NCI-H2107 (cell line): ENCODE measurements around the gene ENG.
"Not testable (repeated sequence)": the region's sequence is repeated elsewhere in the genome, so short reads cannot be mapped to it uniquely, and the experiment has no call there.

ENCODE experiments used
- DNase-seq: peaks from one replicate; lab custom pipeline; 2025; lab: John Stamatoyannopoulos, UW

Gene ENG

GRCh38 chr9:127878652-127879390 lies 24.4 kb upstream of the ENG start:
- DNase-seq, result no peak

DNA sequence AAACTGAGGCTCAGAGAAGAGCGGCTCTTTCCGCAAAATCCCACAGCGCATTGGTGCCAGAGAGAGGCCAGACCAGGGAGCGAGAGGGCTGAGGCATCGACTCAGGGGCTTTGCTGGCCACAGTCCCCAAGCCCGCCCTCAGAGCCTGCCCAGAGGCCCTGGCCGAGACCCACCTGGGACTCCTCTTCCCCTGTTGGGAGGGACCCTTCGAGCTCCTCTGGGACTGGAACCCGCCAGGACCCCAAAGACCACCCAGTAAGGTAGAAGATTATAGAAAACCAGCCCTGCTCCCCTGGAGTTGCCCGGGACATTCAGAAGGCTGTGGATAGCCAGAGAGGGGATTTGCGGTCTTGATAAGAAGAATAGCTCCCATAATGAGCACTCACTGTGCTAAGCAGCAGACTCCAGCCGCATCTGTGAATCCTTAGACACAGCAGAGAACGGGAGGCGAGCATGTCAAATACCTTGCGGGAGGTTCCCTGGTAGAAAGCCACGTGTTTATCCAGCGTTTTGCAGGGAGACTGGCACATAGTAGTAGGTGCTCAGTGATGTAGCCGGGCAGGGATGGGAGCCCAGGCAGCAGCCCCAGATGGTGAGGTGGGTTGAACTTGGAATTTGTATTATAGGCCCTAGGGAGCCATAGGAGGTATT lies 23.7 kb upstream of the ENG start:
- no peak for DNase-seq

DNA sequence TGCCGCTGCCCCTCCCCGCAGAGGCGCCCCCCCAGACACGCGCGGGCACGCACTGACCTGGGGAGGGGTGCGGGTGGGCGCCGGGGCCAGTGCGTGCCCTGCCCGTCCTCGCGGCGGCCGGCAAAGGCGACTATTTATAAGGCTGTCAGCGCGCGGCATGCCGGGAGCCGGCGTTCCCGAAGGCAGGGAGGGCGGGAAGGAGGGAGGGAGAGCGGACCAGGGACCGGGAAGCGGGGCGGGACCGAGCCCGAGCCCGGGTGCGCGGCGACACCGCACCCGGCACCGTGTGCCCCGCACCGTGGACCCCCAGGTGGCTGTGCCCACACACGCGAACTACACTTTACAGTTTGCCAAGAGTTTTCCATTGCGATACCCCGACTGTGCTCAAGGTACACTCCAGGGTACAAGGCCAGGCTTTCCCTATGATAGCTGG lies 23.1 kb upstream of the ENG start, which contains the start of gene AK1:
Gene AK1, minus strand, starts transcription at position 110 of the 433 bp plus-strand sequence. CDS start 3,058 bp downstream, outside the sequence.
- peak; percentile 50 for DNase-seq

DNA sequence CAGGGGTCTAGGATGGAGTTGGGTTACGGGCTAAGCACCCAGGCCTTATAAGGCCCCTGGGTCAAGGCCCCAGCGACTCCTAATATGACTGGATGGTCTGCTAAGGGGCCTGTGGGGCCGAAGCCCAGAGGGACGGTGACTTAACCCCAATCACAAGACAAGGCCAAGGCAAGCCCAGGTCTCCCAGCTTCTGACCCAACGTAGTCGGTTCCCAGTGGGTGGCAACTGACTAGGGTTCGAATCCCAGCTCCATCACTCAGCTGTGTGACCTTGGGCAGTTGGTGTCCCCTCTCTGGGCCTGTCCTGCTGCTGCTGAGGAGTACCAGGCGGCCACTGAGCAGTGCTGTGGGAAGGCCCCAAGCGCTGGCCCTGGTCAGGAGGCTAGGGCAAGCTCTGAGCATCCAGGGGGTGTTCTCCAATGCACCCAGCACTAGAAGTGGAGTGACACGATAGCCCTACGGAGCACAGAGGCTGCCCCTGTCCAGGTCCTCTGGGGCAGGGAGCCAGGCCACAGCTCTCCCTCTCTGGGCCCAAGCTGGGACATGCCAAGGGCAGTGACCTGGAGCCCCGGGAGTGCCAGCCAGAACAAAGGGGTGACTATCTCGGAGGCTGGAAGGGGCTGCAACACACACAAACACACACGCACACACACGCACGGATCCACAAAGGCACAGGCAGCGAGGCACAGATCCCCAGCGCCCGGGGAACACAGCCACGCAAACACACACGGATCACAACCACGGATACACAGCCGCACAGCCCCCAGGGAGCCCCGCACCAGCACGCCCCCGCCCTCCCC lies 22.5 kb upstream of the ENG start:
- no peak for DNase-seq

GRCh38 chr9:127876026-127876763 lies 21.7 kb upstream of the ENG start:
- no peak for DNase-seq

GRCh38 chr9:127875306-127875966 lies 21.0 kb upstream of the ENG start:
- no peak for DNase-seq

DNA sequence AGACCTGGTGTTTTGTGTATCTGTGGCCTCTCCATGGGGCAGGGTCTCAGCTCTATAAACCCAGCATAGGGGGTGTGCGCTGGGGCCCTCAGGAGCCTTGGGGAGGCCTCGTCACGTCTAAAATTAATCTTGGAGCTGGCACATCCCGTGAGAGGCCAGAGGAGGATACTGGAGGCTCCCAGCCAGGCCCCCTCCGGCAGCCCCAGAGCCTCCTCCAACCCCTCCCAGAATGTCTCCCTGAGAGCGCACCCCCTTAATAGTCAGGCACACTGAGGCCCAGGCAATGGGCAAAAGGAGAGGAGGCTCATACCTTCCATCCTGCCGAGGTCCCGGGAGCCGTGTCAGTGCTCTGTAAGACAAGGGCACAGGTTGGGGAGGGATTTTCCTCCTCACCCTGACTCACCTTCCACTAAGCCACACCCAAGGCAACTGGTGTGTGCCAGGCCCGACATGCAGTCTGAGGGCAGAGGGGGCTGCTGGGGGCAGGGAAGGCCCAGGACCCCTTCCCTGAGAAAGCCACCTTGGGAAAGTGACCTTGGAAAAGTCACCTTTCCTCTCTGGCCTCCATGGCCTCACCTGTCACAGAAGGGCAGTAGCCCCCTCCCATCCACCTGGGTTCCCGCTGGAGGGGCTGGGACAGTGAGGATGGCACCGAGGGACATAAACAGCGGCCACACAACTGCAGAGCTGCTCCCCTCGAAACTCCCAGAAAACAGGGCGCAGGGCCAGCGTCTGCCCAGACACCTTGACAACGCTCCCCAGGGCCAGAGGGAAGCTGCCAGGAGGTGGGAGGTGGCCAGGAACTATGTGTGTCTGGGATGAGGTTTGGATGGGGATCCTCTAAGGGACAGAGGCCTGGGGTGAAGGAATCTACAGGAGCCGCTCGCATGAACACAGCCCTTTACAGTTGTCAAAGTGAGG lies 20.1 kb upstream of the ENG start:
- DNase-seq, result no peak

GRCh38 chr9:127873886-127874285 lies 19.4 kb upstream of the ENG start:
- no peak for DNase-seq

GRCh38 chr9:127873223-127873691 lies 18.8 kb upstream of the ENG start:
- no peak for DNase-seq

DNA sequence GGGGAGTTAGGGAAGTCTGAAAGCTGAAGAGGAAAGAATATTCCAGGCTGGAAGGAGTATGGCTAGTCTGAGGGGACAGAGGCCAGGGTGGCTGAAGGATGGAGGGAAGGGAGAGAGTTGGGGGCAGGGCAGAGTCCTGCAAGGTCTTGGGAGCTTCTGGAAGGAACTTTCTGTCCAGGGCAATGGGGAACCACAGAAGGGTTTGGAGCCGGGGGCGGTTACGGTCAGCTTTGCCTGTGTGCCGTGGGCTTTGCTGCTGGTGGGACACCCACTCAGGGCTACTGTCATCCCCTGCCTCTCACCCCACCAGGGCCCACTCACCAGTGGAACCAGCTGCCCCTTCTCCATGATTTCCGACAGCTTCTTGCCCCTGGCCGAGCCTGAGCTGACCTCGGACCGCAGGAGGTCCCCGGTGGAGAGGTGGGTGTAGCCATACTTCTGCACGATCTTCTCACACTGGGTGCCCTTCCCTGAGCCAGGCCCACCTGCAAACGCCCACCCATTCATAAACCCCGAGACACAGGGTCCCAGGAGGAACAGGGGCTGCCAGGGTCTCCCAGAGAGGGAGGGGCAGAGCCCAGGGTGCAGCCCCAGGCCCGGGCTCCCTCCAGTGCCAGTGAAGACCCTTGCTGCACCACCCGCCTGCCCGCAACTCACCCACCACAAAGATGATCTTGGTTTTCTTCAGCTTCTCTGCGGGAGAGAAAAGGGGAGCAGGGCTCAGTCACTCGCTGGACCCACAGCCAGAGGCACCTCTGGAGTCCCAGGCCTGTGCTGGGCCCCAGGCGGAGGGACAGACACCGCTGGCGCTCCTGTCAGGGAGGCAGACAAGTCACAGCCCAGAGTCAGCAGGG lies 18.1 kb upstream of the ENG start:
- no peak for DNase-seq

DNA sequence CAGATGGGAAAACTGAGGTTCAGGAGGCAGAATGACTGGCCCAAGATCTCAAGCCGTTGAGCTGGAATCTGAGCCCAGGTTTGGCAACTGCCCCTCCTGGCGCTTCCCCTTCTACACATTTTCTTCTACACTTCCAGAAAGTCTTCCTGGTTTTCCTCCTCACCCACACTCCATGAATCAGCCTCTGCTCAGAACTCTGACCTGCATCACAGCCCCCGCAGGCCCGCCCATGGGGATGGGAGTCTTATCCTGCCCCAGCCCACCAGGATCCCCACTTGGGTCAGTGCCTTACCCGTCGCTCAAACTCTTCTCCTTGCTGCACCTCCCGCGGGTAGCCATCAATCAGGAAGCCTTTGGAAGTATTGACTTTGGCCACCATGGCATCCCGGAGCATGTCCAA lies 17.1 kb upstream of the ENG start:
- DNase-seq, result no peak

GRCh38 chr9:127870887-127871286 lies 16.4 kb upstream of the ENG start:
- no peak for DNase-seq

GRCh38 chr9:127870153-127870491 lies 15.7 kb upstream of the ENG start:
- DNase-seq, result not testable (repeated sequence)

- DNase-seq, result peak; percentile 45
These were observed 15.1 kb upstream of the ENG start for GRCh38 chr9:127869310-127870152.

DNA sequence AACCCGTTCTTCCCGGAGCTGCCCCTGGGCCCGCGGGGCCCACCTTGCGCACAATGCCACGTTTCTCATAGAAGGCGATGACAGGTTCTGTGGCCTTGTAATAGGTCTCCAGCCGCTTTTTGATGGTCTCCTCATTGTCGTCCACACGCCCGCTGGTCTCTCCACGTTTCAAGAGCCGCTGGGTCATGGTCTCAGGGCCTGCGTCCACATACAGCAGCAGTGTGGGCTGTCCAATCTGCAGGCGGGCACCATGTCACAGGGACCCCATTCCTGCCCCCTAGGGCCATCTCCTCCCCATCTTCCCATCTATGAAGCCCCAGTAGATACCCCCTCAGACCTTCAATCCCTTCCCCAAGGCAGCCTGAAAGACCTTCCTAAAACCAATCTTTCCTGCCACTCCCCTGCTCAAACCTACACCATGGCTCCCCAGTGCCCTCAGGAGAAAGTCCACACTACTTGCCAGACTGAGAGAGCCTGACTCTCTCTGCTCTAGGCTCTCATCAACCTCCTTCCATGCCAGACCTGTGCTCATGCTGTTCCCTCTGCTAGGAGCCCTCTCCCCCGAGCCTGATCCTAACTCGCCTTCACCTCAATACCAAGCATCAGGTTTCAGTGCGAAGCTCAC lies 13.9 kb upstream of the ENG start:
- DNase-seq, result no peak

GRCh38 chr9:127867356-127868277 lies 13.2 kb upstream of the ENG start:
- no peak for DNase-seq

DNA sequence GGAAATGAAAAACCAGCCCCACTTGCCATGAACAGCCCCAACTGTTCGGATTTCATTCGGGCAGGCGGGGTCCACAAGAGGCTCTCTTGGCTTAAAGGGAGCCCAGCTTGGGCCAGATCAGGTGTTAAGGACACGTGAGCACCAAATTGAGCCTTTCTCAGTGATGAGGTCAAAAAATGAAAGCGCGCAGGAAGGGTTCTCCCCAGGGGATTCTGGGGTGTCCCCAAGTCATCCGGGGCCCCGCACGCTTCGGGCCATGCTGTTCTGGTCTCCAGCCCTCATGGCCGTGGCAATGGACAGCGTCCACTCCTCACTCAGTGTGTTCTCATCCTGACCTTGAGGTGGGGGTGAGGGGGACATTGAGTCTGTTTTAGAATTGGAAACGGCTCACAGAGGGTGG lies 12.1 kb upstream of the ENG start:
- no peak for DNase-seq
